ENCODE data around the gene RSRC2. TPM values are rescaled to one million over a fixed set of nuclear protein-coding genes. Genes with fewer than 3 reads are reported as not detected.
"Not testable (repeated sequence)": the region's sequence is repeated elsewhere in the genome, so short reads cannot be mapped to it uniquely, and the experiment has no call there.

The RSRC2 gene
- total RNA-seq, 5 donors from 2014 or later (not counting 1 experiment from before 2014, with no cell fraction given) = 92.8 to 237 (median 108) TPM

- ATAC-seq (replicated peaks in 1 of 4); H3K9me3 Mint-ChIP-seq; H3K4me1 ChIP-seq (ENCODE audit: control insufficient read depth in 1 of 2, extremely low read depth in 1 of 2, insufficient read depth in 2 of 2, low read length in 2 of 2); H3K27me3 Mint-ChIP-seq; H3K4me1 Mint-ChIP-seq; DNase-seq; H3K36me3 ChIP-seq (ENCODE audit: control insufficient read depth in 2 of 2, extremely low read depth in 1 of 2, insufficient read depth in 1 of 2, low read length in 1 of 2); H3K4me3 Mint-ChIP-seq; H3K27me3 ChIP-seq (replicated peaks in 1 of 2; ENCODE audit: control insufficient read depth in 2 of 2, extremely low read depth in 1 of 2, insufficient read depth in 2 of 2, low read length in 1 of 2); H3K36me3 Mint-ChIP-seq; CTCF ChIA-PET; H3K9me3 ChIP-seq; H3K27ac ChIP-seq (ENCODE audit: low read length); H3K4me3 ChIP-seq (ENCODE audit: control insufficient read depth in 1 of 2, extremely low read depth in 1 of 2, low read length in 1 of 2); POLR2A ChIA-PET; H3K27ac Mint-ChIP-seq: not testable (repeated sequence)
- no CpG with 5 or more reads among the region's 17 CpGs for WGBS (ENCODE audit: insufficient coverage)
Observed at GRCh38 chr12:122464317-122465042, 62.3 kb downstream of the RSRC2 start.

- no peak overlapping the region for H3K27ac Mint-ChIP-seq
Observed at GRCh38 chr12:122460641-122461040, 66.1 kb downstream of the RSRC2 start.

GRCh38 chr12:122460061-122460460 lies 66.7 kb downstream of the RSRC2 start:
- Mint-ChIP-seq H3K4me1 (peaks cover 0 to 10% (median 5%) of the 10 kb centered on the region in 3 donors), H3K4me3 (no peak overlapping the region), H3K36me3 (no peaks in the 10 kb centered on the region), H3K27me3 (no peaks in the 10 kb centered on the region), H3K9me3 (no peaks in the 10 kb centered on the region), H3K27ac (no peak overlapping the region)
- CTCF ChIA-PET = no interaction called here
- Histone ChIP-seq H3K4me1 (ENCODE audit: control insufficient read depth in 1 of 2, extremely low read depth in 1 of 2, insufficient read depth in 2 of 2, low read length in 2 of 2) (peaks cover 0 to 4% of the 10 kb centered on the region in 2 experiments), H3K27me3 (replicated peaks in 1 of 2; ENCODE audit: control insufficient read depth in 2 of 2, extremely low read depth in 1 of 2, insufficient read depth in 2 of 2, low read length in 1 of 2) (no peaks in the 10 kb centered on the region), H3K4me3 (ENCODE audit: control insufficient read depth in 1 of 2, extremely low read depth in 1 of 2, low read length in 1 of 2) (no peak overlapping the region), H3K36me3 (ENCODE audit: control insufficient read depth in 2 of 2, extremely low read depth in 1 of 2, insufficient read depth in 1 of 2, low read length in 1 of 2) (no peaks in the 10 kb centered on the region), H3K9me3 (no peaks in the 10 kb centered on the region), H3K27ac (ENCODE audit: low read length) (no peak overlapping the region)
- ATAC-seq (replicated peaks in 1 of 4) (no peak), DNase-seq (no peak)
- WGBS (ENCODE audit: insufficient coverage) = 100% methylated on average over 1 of the region's 7 CpGs
- POLR2A ChIA-PET = no interaction called here

More at GRCh38 chr12:122460641-122461040, 66.1 kb downstream of the RSRC2 start:
- Histone ChIP-seq H3K36me3 (ENCODE audit: control insufficient read depth in 2 of 2, extremely low read depth in 1 of 2, insufficient read depth in 1 of 2, low read length in 1 of 2) (no peaks in the 10 kb centered on the region), H3K4me1 (ENCODE audit: control insufficient read depth in 1 of 2, extremely low read depth in 1 of 2, insufficient read depth in 2 of 2, low read length in 2 of 2) (peaks cover 0 to 4% of the 10 kb centered on the region in 2 experiments), H3K27me3 (replicated peaks in 1 of 2; ENCODE audit: control insufficient read depth in 2 of 2, extremely low read depth in 1 of 2, insufficient read depth in 2 of 2, low read length in 1 of 2) (no peaks in the 10 kb centered on the region), H3K4me3 (ENCODE audit: control insufficient read depth in 1 of 2, extremely low read depth in 1 of 2, low read length in 1 of 2) (no peak overlapping the region), H3K9me3 (no peaks in the 10 kb centered on the region), H3K27ac (ENCODE audit: low read length) (no peak overlapping the region)
- DNase-seq (no peak), ATAC-seq (replicated peaks in 1 of 4) (no peak)
- Mint-ChIP-seq H3K27me3 (no peaks in the 10 kb centered on the region), H3K4me3 (no peak overlapping the region), H3K9me3 (no peaks in the 10 kb centered on the region), H3K36me3 (no peaks in the 10 kb centered on the region), H3K4me1 (peaks cover 0 to 10% (median 5%) of the 10 kb centered on the region in 3 donors)
- 78% methylated on average over 2 of the region's 2 CpGs for whole genome bisulfite sequencing (ENCODE audit: insufficient coverage)
- CTCF ChIA-PET = no interaction called here
- POLR2A ChIA-PET = no interaction called here

GRCh38 chr12:122459211-122459610 lies 67.5 kb downstream of the RSRC2 start:
- H3K27me3 ChIP-seq (replicated peaks in 1 of 2; ENCODE audit: control insufficient read depth in 2 of 2, extremely low read depth in 1 of 2, insufficient read depth in 2 of 2, low read length in 1 of 2) = no peaks in the 10 kb centered on the region
- POLR2A ChIA-PET = no interaction called here
- no peak overlapping the region for H3K27ac Mint-ChIP-seq
- peaks cover 2 to 16% (median 11%) of the 10 kb centered on the region in 3 donors for H3K4me1 Mint-ChIP-seq
- no peak overlapping the region for H3K27ac ChIP-seq (ENCODE audit: low read length)
- ATAC-seq (replicated peaks in 1 of 4) (no peak), DNase-seq (no peak)
- no peaks in the 10 kb centered on the region for H3K9me3 ChIP-seq
- CTCF ChIA-PET = interaction anchor here (0.7 kb wide), 2 partner anchors 14 to 56 kb away, joined by 5 to 8 read pairs; no protein-coding TSS in a partner anchor
- H3K36me3 ChIP-seq (ENCODE audit: control insufficient read depth in 2 of 2, extremely low read depth in 1 of 2, insufficient read depth in 1 of 2, low read length in 1 of 2) = no peaks in the 10 kb centered on the region
- no peak overlapping the region for H3K4me3 ChIP-seq (ENCODE audit: control insufficient read depth in 1 of 2, extremely low read depth in 1 of 2, low read length in 1 of 2)
- WGBS (ENCODE audit: insufficient coverage) = no CpG with 5 or more reads among the region's 2 CpGs
- H3K27me3 Mint-ChIP-seq = no peaks in the 10 kb centered on the region
- H3K4me1 ChIP-seq (ENCODE audit: control insufficient read depth in 1 of 2, extremely low read depth in 1 of 2, insufficient read depth in 2 of 2, low read length in 2 of 2) = peaks cover 2 to 11% of the 10 kb centered on the region in 2 experiments
- H3K4me3 Mint-ChIP-seq = no peak overlapping the region
- H3K36me3 Mint-ChIP-seq = no peaks in the 10 kb centered on the region
- no peaks in the 10 kb centered on the region for H3K9me3 Mint-ChIP-seq

DNA sequence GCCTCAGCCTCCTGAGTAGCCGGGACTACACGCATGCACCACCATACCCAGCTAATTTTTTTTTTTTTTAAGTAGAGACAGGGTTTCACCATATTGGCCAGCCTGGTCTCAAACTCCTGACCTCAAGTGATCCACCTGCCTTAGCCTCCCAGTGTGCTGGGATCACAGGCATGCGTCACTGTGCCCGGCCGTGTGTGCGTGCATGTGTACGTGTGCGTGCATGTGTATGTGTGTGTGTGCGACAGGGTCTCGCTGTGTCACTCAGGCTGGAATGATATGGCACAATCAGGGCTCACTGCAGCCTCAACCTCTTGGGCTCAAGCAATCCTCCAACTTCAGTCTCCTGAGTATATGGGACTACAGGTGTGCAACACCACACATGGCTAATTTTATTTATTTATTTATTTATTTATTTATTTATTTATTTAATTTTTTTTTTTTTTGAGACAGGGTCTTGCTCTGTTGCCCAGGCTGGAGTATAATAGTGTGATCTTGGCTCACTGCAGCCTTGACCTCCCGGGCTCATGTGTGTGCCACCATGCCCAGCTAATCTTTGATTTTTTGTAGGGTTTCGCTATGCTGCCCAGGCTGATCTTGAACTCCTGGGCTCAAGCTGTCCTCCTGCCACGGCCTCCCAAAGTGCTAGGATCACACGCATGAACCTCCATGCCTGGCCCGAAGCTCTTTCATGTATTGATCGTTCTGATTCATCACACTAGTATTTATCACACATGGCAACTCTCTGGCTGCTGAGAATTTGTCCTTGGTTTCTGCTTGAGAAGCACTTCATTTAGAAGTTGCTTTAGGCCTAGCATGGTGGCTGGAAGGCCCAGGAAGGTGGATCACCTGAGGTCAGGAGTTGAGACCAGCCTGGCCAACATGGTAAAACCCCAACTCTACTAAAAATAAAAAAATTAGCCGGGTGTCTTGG lies 68.4 kb downstream of the RSRC2 start:
- WGBS (ENCODE audit: insufficient coverage) = 100% methylated on average over 6 of the region's 17 CpGs
- Histone ChIP-seq H3K27ac (ENCODE audit: low read length) (no peak overlapping the region), H3K9me3 (no peaks in the 10 kb centered on the region), H3K4me3 (ENCODE audit: control insufficient read depth in 1 of 2, extremely low read depth in 1 of 2, low read length in 1 of 2) (no peak overlapping the region), H3K36me3 (ENCODE audit: control insufficient read depth in 2 of 2, extremely low read depth in 1 of 2, insufficient read depth in 1 of 2, low read length in 1 of 2) (no peaks in the 10 kb centered on the region), H3K4me1 (ENCODE audit: control insufficient read depth in 1 of 2, extremely low read depth in 1 of 2, insufficient read depth in 2 of 2, low read length in 2 of 2) (peaks cover 8 to 20% of the 10 kb centered on the region in 2 experiments), H3K27me3 (replicated peaks in 1 of 2; ENCODE audit: control insufficient read depth in 2 of 2, extremely low read depth in 1 of 2, insufficient read depth in 2 of 2, low read length in 1 of 2) (no peaks in the 10 kb centered on the region)
- DNase-seq = no peak
- H3K4me3 Mint-ChIP-seq = no peak overlapping the region
- no peak for ATAC-seq (replicated peaks in 1 of 4)
- H3K36me3 Mint-ChIP-seq = no peaks in the 10 kb centered on the region
- ChIA-PET CTCF (interaction anchor here (0.6 to 1.0 kb wide), 3 partner anchors 13 to 14 kb away, joined by 3 to 14 read pairs (median 8); no protein-coding TSS in a partner anchor), POLR2A (no interaction called here)
- no peaks in the 10 kb centered on the region for H3K9me3 Mint-ChIP-seq
- H3K4me1 Mint-ChIP-seq = peaks cover 11 to 25% (median 19%) of the 10 kb centered on the region in 3 donors
- peak overlapping the region; percentile 49 to 78 for H3K27ac Mint-ChIP-seq
- H3K27me3 Mint-ChIP-seq = no peaks in the 10 kb centered on the region

DNA sequence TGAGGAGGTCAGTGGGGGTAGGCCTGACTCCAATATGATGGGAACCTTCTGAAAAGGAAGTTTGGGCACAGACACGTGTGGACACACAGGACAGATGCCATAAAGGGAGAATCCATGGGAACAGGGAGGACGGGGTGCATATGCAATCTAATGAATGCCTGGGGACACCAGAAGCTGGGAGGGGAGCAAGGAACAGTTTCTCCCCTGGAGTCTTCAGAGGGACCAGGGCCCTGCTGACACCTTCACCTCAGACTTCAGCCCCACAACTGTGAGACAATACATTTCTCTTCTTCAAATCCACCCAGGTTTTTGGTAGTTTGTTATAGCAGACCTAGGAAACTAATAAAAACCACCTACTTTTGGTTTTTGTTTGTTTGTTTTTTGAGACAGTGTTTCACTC lies 69.1 kb downstream of the RSRC2 start:
- POLR2A ChIA-PET = no interaction called here
- H3K9me3 Mint-ChIP-seq = no peaks in the 10 kb centered on the region
- H3K4me3 ChIP-seq (ENCODE audit: control insufficient read depth in 1 of 2, extremely low read depth in 1 of 2, low read length in 1 of 2) = no peak overlapping the region
- H3K9me3 ChIP-seq = no peaks in the 10 kb centered on the region
- H3K27me3 Mint-ChIP-seq = no peaks in the 10 kb centered on the region
- 86% methylated on average over 2 of the region's 2 CpGs for WGBS (ENCODE audit: insufficient coverage)
- no peaks in the 10 kb centered on the region for H3K36me3 Mint-ChIP-seq
- ATAC-seq (replicated peaks in 1 of 4) = no peak
- no peaks in the 10 kb centered on the region for H3K27me3 ChIP-seq (replicated peaks in 1 of 2; ENCODE audit: control insufficient read depth in 2 of 2, extremely low read depth in 1 of 2, insufficient read depth in 2 of 2, low read length in 1 of 2)
- CTCF ChIA-PET = no interaction called here
- DNase-seq = no peak
- H3K36me3 ChIP-seq (ENCODE audit: control insufficient read depth in 2 of 2, extremely low read depth in 1 of 2, insufficient read depth in 1 of 2, low read length in 1 of 2) = no peaks in the 10 kb centered on the region
- peak overlapping the region; percentile 49 to 78 for H3K27ac Mint-ChIP-seq
- peaks cover 12 to 26% of the 10 kb centered on the region in 2 experiments for H3K4me1 ChIP-seq (ENCODE audit: control insufficient read depth in 1 of 2, extremely low read depth in 1 of 2, insufficient read depth in 2 of 2, low read length in 2 of 2)
- H3K27ac ChIP-seq (ENCODE audit: low read length) = no peak overlapping the region
- H3K4me3 Mint-ChIP-seq = no peak overlapping the region
- peaks cover 18 to 32% (median 27%) of the 10 kb centered on the region in 3 donors for H3K4me1 Mint-ChIP-seq
